Endothelial cell of umbilical vein (primary cell): ENCODE measurements around the gene COL15A1. TPM values are rescaled to one million over a fixed set of nuclear protein-coding genes. Genes with fewer than 3 reads are reported as not detected.
"Not testable (repeated sequence)": the region's sequence is repeated elsewhere in the genome, so short reads cannot be mapped to it uniquely, and the experiment has no call there.

Experiments
- BruUV-seq: library from RNA; stranded (reverse); fragments of 400-500 nt; replicated peaks from 2 replicates; lab custom pipeline; 2021; lab: Mats Ljungman, UMichigan
- CTCF ChIA-PET: fragments of 300-600, 350-600 bp; sonication (Branson Sonifier 250); formaldehyde crosslinking; loops from one replicate; lab custom pipeline; 2021; ENCODE audit warnings: antibody characterized with exemption, inconsistent platforms; lab: Charles Lee
- POLR2A ChIA-PET: fragments of 300-600, 350-600 bp; sonication (Branson Sonifier 250); formaldehyde crosslinking; loops from one replicate; lab custom pipeline; 2021; ENCODE audit warnings: antibody characterized with exemption, inconsistent platforms; lab: Charles Lee
- DNase-seq: peaks from one replicate; pipeline ENCODE4 v3.0.0-alpha.2; 2011; ENCODE audit warnings: low read depth, low spot score
- FAIRE-seq: peaks from 2 replicates; lab custom pipeline; 2011; peaks lifted over from hg19 to GRCh38; lab: Jason Lieb, UNC
- H2AFZ ChIP-seq: 2 replicates; pipeline ENCODE4 v1.6.0; 2012; ENCODE audit warnings: low read depth, low read length, control low read depth, inconsistent platforms
- H3K27ac ChIP-seq: 2 replicates; pipeline ENCODE4 v1.5.1; 2011; ENCODE audit warnings: low read depth, mild to moderate bottlenecking, control low read depth, low read length, moderate library complexity; ENCODE audit not compliant: insufficient read depth
- H3K27me3 ChIP-seq, 2 experiments: 2 replicates each; pipeline versions ENCODE4 v1.6.0 to v1.6.1; 2011; ENCODE audit warnings: low read length in 2 of 2, mixed read lengths in 1 of 2; ENCODE audit not compliant: control insufficient read depth in 2 of 2, insufficient read depth in 2 of 2
- H3K36me3 ChIP-seq, 2 experiments: 2 replicates in 1 of 2; 3 replicates in 1 of 2; pipeline ENCODE4 v1.5.1; 2011; ENCODE audit warnings: low read length in 2 of 2, mild to moderate bottlenecking in 1 of 2, moderate library complexity in 1 of 2; ENCODE audit not compliant: control insufficient read depth in 2 of 2, insufficient read depth in 2 of 2; ENCODE audit errors: extremely low read depth in 1 of 2
- H3K4me1 ChIP-seq: 3 replicates; pipeline ENCODE4 v1.5.1; 2011; ENCODE audit warnings: mild to moderate bottlenecking, low read length; ENCODE audit not compliant: control insufficient read depth, insufficient read depth; ENCODE audit errors: extremely low read depth
- H3K4me2 ChIP-seq: 2 replicates; pipeline ENCODE4 v1.6.1; 2011; ENCODE audit warnings: low read length, control low read depth, mixed read lengths; ENCODE audit not compliant: insufficient read depth
- H3K4me3 ChIP-seq, 3 experiments: fragments of 200-600 bp in 1 of 3; sonication (generic), shearing (Covaris generic) in 1 of 3; replicated peaks in 1 of 3; 2 replicates each; pipeline ENCODE4 v1.5.1; 2011 to 2016; ENCODE audit warnings: control low read depth in 3 of 3, low read length in 3 of 3, mild to moderate bottlenecking in 2 of 3, inconsistent platforms in 1 of 3, low read depth in 1 of 3, moderate library complexity in 1 of 3; ENCODE audit not compliant: insufficient read depth in 1 of 3
- H3K79me2 ChIP-seq: 2 replicates; pipeline ENCODE4 v1.6.0; 2012; ENCODE audit warnings: low read length, inconsistent platforms; ENCODE audit not compliant: control insufficient read depth, insufficient read depth
- H3K9ac ChIP-seq: replicated peaks from 2 replicates; pipeline ENCODE3; 2011; ENCODE audit warnings: low read length, control low read depth; ENCODE audit not compliant: insufficient read depth; ENCODE audit errors: extremely low read depth
- H3K9me1 ChIP-seq: replicated peaks from 3 replicates; pipeline ENCODE4 v1.6.0; 2011; ENCODE audit warnings: mild to moderate bottlenecking, low read length; ENCODE audit not compliant: control insufficient read depth, insufficient read depth; ENCODE audit errors: extremely low read depth
- H3K9me3 ChIP-seq: replicated peaks from 2 replicates; pipeline ENCODE4 v1.5.1; 2012; ENCODE audit warnings: low read length, inconsistent platforms; ENCODE audit not compliant: control insufficient read depth, insufficient read depth
- H4K20me1 ChIP-seq: replicated peaks from 2 replicates; pipeline ENCODE3; 2011; ENCODE audit warnings: mild to moderate bottlenecking, low read length; ENCODE audit not compliant: control insufficient read depth, insufficient read depth; ENCODE audit errors: extremely low read depth
- EZH2 ChIP-seq: IDR thresholded peaks from 2 replicates; pipeline ENCODE4 v1.6.1; 2012; ENCODE audit warnings: borderline replicate concordance, low read depth, mild to moderate bottlenecking, moderate library complexity, low read length, inconsistent platforms; ENCODE audit not compliant: severe bottlenecking
- FOS ChIP-seq: IDR thresholded peaks from 2 replicates; pipeline ENCODE4 v1.6.1; 2011; ENCODE audit warnings: mild to moderate bottlenecking, low read length, moderate library complexity, borderline replicate concordance; ENCODE audit not compliant: insufficient read depth
- GATA2 ChIP-seq: IDR thresholded peaks from 2 replicates; pipeline ENCODE4 v1.7.0; 2011; ENCODE audit warnings: low read depth, mild to moderate bottlenecking, moderate library complexity, mixed read lengths, low read length; ENCODE audit not compliant: insufficient read length, insufficient read depth
- JUN ChIP-seq: IDR thresholded peaks from 2 replicates; pipeline ENCODE4 v1.6.1; 2011; ENCODE audit warnings: borderline replicate concordance, low read depth; ENCODE audit not compliant: insufficient read length, insufficient read depth
- MYC ChIP-seq: IDR thresholded peaks from one replicate; pipeline ENCODE4 v1.6.1; 2011; ENCODE audit warnings: mild to moderate bottlenecking, low read depth, low read length
- POLR2A ChIP-seq: IDR thresholded peaks from 2 replicates; pipeline ENCODE4 v1.6.1; 2012; ENCODE audit warnings: low read depth, mild to moderate bottlenecking, control low read depth, low read length
- POLR2AphosphoS5 ChIP-seq: IDR thresholded peaks from 2 replicates; pipeline ENCODE4 v1.6.1; 2012; ENCODE audit warnings: low read depth, mild to moderate bottlenecking, control low read depth, low read length, moderate library complexity; ENCODE audit not compliant: insufficient read depth
- dilution Hi-C: fragments of 300-500 bp; cut with MboI; formaldehyde crosslinking; loops from one replicate; pipeline ENCODE4 v1.15.0; 2019; ENCODE audit warnings: low sequenced_read_pairs; ENCODE audit not compliant: extremely low pct_ligation_motif_present
- intact Hi-C: fragments of 100-400 bp; cut with micrococcal nuclease; formaldehyde crosslinking; loops from one replicate; pipeline ENCODE4 v1.10.0; 2022
- polyA plus RNA-seq, 4 experiments: library from polyadenylated mRNA; depleted of rRNA in 3 of 4; stranded (reverse) in 3 of 4; unstranded in 1 of 4; fragments of >200 nt; gene quantifications; 2 replicates each; pipeline versions ENCODE4 v1.2.1 to v1.2.3, GENCODE V29; 2011 to 2012; ENCODE audit warnings: missing spikeins in 1 of 4
- total RNA-seq: library from RNA; stranded (reverse); gene quantifications from 2 replicates; pipeline ENCODE4 v1.2.3, GENCODE V29; 2021
- TF ChIP-seq, protein P1 (sequence below): IDR thresholded peaks from 2 replicates; pipeline ENCODE4 v1.6.1; 2011; ENCODE audit not compliant: insufficient read depth, insufficient read length
- TF ChIP-seq, protein P2 (sequence below), 2 donors: IDR thresholded peaks; 1 replicate in 1 of 2; 2 replicates in 1 of 2; pipeline ENCODE4 v1.5.1; 2011; ENCODE audit warnings: low read length in 2 of 2, mild to moderate bottlenecking in 2 of 2, moderate library complexity in 2 of 2, control low read depth in 1 of 2, inconsistent platforms in 1 of 2, low read depth in 1 of 2; ENCODE audit not compliant: insufficient read depth in 1 of 2; ENCODE audit errors: extremely low read depth in 1 of 2

The COL15A1 gene
- total and polyA plus RNA-seq, 2 donors (not counting 3 experiments of a cell fraction or from before 2014, with no cell fraction given) = not detected

DNA sequence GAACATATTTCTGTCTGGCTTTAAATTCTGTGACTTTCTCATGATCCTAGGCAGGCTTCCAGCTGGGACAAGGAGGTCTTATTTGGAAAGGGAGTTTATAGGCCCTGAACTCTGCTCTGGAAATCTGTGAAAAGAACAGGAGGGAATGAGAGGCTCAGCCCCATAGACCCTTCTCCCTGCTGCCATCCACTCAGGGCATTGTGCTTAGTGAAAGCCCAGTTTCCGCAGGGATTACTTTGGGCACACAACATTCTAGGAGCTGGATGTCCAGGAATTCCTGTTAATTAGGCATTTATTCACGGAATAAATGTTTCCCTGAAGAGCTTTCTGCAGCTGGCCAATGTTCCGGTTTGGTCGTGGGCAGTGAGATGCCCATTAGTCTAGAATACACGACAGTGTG is 32.7 kb upstream of the COL15A1 start:
- H3K36me3 ChIP-seq = no peaks in the 10 kb centered on the region
- BruUV-seq = no TSS peak
- intact Hi-C loops = no loop called here
- CTCF ChIA-PET = interaction anchor here (0.8 kb wide), 1 partner anchor 12 kb away, joined by 3 read pairs; no protein-coding TSS in a partner anchor
- POLR2A ChIA-PET = no interaction called here
- DNase-seq = no peak
- no peaks in the 10 kb centered on the region for H3K4me1 ChIP-seq
- H3K79me2 ChIP-seq = no peaks in the 10 kb centered on the region
- no peak overlapping the region for H2AFZ ChIP-seq
- no peak overlapping the region for H3K27ac ChIP-seq
- H4K20me1 ChIP-seq = no peaks in the 10 kb centered on the region
- dilution Hi-C loops = no loop called here
- no peak overlapping the region for H3K9ac ChIP-seq
- H3K4me2 ChIP-seq = no peak overlapping the region
- no peaks in the 10 kb centered on the region for H3K9me1 ChIP-seq
- TF ChIP-seq FOS (no peak), POLR2AphosphoS5 (no peak), JUN (no peak), GATA2 (no peak), POLR2A (no peak), MYC (no peak), EZH2 (no peak)
- TF ChIP-seq, protein P1, sequence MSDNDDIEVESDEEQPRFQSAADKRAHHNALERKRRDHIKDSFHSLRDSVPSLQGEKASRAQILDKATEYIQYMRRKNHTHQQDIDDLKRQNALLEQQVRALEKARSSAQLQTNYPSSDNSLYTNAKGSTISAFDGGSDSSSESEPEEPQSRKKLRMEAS = no peak
- TF ChIP-seq, protein P2, sequence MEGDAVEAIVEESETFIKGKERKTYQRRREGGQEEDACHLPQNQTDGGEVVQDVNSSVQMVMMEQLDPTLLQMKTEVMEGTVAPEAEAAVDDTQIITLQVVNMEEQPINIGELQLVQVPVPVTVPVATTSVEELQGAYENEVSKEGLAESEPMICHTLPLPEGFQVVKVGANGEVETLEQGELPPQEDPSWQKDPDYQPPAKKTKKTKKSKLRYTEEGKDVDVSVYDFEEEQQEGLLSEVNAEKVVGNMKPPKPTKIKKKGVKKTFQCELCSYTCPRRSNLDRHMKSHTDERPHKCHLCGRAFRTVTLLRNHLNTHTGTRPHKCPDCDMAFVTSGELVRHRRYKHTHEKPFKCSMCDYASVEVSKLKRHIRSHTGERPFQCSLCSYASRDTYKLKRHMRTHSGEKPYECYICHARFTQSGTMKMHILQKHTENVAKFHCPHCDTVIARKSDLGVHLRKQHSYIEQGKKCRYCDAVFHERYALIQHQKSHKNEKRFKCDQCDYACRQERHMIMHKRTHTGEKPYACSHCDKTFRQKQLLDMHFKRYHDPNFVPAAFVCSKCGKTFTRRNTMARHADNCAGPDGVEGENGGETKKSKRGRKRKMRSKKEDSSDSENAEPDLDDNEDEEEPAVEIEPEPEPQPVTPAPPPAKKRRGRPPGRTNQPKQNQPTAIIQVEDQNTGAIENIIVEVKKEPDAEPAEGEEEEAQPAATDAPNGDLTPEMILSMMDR (IDR thresholded peaks at IDR 0.05; ENCODE audit: extremely low read depth in 1 of 2, insufficient read depth in 1 of 2, low read depth in 1 of 2, low read length in 2 of 2) = no peak
- no peak overlapping the region for H3K4me3 ChIP-seq
- H3K27me3 ChIP-seq = no peaks in the 10 kb centered on the region
- no peaks in the 10 kb centered on the region for H3K9me3 ChIP-seq
- no peak for FAIRE-seq

DNA sequence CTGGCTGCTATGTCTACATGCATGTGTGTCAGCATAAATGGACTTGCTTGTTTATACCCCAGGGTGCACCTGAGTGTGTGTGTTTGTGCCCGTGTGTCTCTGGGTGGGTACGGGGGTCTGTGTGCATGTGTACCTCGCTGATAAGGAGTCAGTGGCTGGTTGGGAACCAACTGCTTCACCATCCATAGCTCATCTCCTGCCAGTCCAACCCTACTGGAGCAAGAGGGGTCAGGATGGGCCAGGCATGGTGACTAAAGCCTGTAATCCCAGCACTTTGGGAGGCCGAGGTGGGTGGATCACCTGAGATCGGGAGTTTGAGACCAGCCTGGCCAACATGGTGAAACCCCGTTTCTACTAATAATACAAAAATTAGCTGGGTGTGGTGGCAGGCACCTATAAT is 32.0 kb upstream of the COL15A1 start:
- H3K9ac ChIP-seq, H3K4me1 ChIP-seq, BruUV-seq, H3K4me2 ChIP-seq, FAIRE-seq, dilution Hi-C loops, H3K36me3 ChIP-seq, POLR2A ChIA-PET, DNase-seq, H3K9me3 ChIP-seq, H2AFZ ChIP-seq, H3K79me2 ChIP-seq, H3K27me3 ChIP-seq, intact Hi-C loops, H3K9me1 ChIP-seq, H3K4me3 ChIP-seq, H3K27ac ChIP-seq, H4K20me1 ChIP-seq: not testable (repeated sequence)
- CTCF ChIA-PET = interaction anchor here (0.8 kb wide), 1 partner anchor 12 kb away, joined by 3 read pairs; no protein-coding TSS in a partner anchor
